ENCODE data around the gene NTRK2. TPM values are rescaled to one million over a fixed set of nuclear protein-coding genes. Genes with fewer than 3 reads are reported as not detected.

The NTRK2 gene
- total RNA-seq, 1 experiment from 2014 or later, result not detected

GRCh38 chr9:84781931-84782866 is 112.7 kb downstream of the NTRK2 start:
- Histone ChIP-seq H2AFZ (no peak overlapping the region), H3K4me2 (no peak overlapping the region), H3K4me3 (no peak overlapping the region), H3F3A (ENCODE audit: insufficient read depth, low read depth) (no peaks in the 10 kb centered on the region), H3K36me3 (ENCODE audit: low read depth) (no peaks in the 10 kb centered on the region), H4K20me1 (ENCODE audit: insufficient read depth) (no peaks in the 10 kb centered on the region), H3K4me1 (replicated peaks; ENCODE audit: insufficient read depth) (no peaks in the 10 kb centered on the region), H3K9me3 (ENCODE audit: insufficient read depth, low read depth) (no peaks in the 10 kb centered on the region), H3K27me3 (ENCODE audit: insufficient read depth, low read depth) (peaks cover 10% of the 10 kb centered on the region; the same call in 1 of the 2 replicates), H3K9me2 (ENCODE audit: insufficient read depth) (no peaks in the 10 kb centered on the region), H3K27ac (no peak overlapping the region), H3K79me2 (ENCODE audit: low read depth) (no peaks in the 10 kb centered on the region)
- TF ChIP-seq CTCF (conservative IDR thresholded peaks at IDR 0.05) (no peak), EZH2 (IDR thresholded peaks at IDR 0.05; ENCODE audit: low read depth) (no peak)
- CTCF ChIA-PET, result no interaction called here
- no peak for DNase-seq
- no TSS peak for BruUV-seq (replicated peaks)
- POLR2A ChIA-PET (ENCODE audit: unreplicated experiment), result no interaction called here
- intact Hi-C loops (cut with micrococcal nuclease; ENCODE audit: unreplicated experiment), result loop anchor here (10.0 kb wide), 1 partner anchor 387 kb away; no protein-coding TSS in a partner anchor

GRCh38 chr9:84785792-84786547 is 116.4 kb downstream of the NTRK2 start:
- Histone ChIP-seq H3K79me2 (ENCODE audit: low read depth) (no peaks in the 10 kb centered on the region), H3K4me2 (no peak overlapping the region), H2AFZ (no peak overlapping the region), H3K27me3 (ENCODE audit: insufficient read depth, low read depth) (peaks cover 6% of the 10 kb centered on the region; the same call in 1 of the 2 replicates), H3K9me3 (ENCODE audit: insufficient read depth, low read depth) (no peaks in the 10 kb centered on the region), H3K4me1 (replicated peaks; ENCODE audit: insufficient read depth) (no peaks in the 10 kb centered on the region), H3K4me3 (no peak overlapping the region), H4K20me1 (ENCODE audit: insufficient read depth) (no peaks in the 10 kb centered on the region), H3F3A (ENCODE audit: insufficient read depth, low read depth) (no peaks in the 10 kb centered on the region), H3K9me2 (ENCODE audit: insufficient read depth) (no peaks in the 10 kb centered on the region), H3K36me3 (ENCODE audit: low read depth) (no peaks in the 10 kb centered on the region), H3K27ac (no peak overlapping the region)
- BruUV-seq (replicated peaks), result no TSS peak
- ChIA-PET CTCF (no interaction called here), POLR2A (ENCODE audit: unreplicated experiment) (no interaction called here)
- no peak for DNase-seq
- intact Hi-C loops (cut with micrococcal nuclease; ENCODE audit: unreplicated experiment), result loop anchor here (10.0 kb wide), 1 partner anchor 391 kb away; no protein-coding TSS in a partner anchor
- TF ChIP-seq EZH2 (IDR thresholded peaks at IDR 0.05; ENCODE audit: low read depth), result no peak
- TF ChIP-seq CTCF (conservative IDR thresholded peaks at IDR 0.05), result no peak

GRCh38 chr9:84788803-84789462 is 119.4 kb downstream of the NTRK2 start:
- H2AFZ ChIP-seq, result no peak overlapping the region
- H3F3A ChIP-seq (ENCODE audit: insufficient read depth, low read depth), result no peaks in the 10 kb centered on the region
- H3K4me1 ChIP-seq (replicated peaks; ENCODE audit: insufficient read depth), result no peaks in the 10 kb centered on the region
- H4K20me1 ChIP-seq (ENCODE audit: insufficient read depth), result no peaks in the 10 kb centered on the region
- H3K27ac ChIP-seq, result no peak overlapping the region
- CTCF ChIA-PET, result no interaction called here
- H3K9me3 ChIP-seq (ENCODE audit: insufficient read depth, low read depth), result no peaks in the 10 kb centered on the region
- no peak overlapping the region for H3K4me2 ChIP-seq
- H3K36me3 ChIP-seq (ENCODE audit: low read depth), result no peaks in the 10 kb centered on the region
- TF ChIP-seq EZH2 (IDR thresholded peaks at IDR 0.05; ENCODE audit: low read depth) (no peak), CTCF (conservative IDR thresholded peaks at IDR 0.05) (no peak)
- DNase-seq, result no peak
- H3K4me3 ChIP-seq, result no peak overlapping the region
- no peaks in the 10 kb centered on the region for H3K9me2 ChIP-seq (ENCODE audit: insufficient read depth)
- H3K79me2 ChIP-seq (ENCODE audit: low read depth), result no peaks in the 10 kb centered on the region
- H3K27me3 ChIP-seq (ENCODE audit: insufficient read depth, low read depth), result 0 out of 2 replicates have a peak, but pooled peaks cover 6% of the 10 kb centered on the region
- no TSS peak for BruUV-seq (replicated peaks)
- POLR2A ChIA-PET (ENCODE audit: unreplicated experiment), result no interaction called here
- intact Hi-C loops (cut with micrococcal nuclease; ENCODE audit: unreplicated experiment), result loop anchor here (10.0 kb wide), 1 partner anchor 394 kb away; no protein-coding TSS in a partner anchor
